HG02759 (cell line): ENCODE measurements around the gene TAOK2.
"Not testable (repeated sequence)": the region's sequence is repeated elsewhere in the genome, so short reads cannot be mapped to it uniquely, and the experiment has no call there.

ENCODE experiments used
- ATAC-seq: cut with Tn5 transposase; IDR thresholded peaks from one replicate; pipeline ENCODE4 v1.9.1; 2021; ENCODE audit warnings: mild to moderate bottlenecking, moderate library complexity; ENCODE audit not compliant: unreplicated experiment

TAOK2 gene

DNA sequence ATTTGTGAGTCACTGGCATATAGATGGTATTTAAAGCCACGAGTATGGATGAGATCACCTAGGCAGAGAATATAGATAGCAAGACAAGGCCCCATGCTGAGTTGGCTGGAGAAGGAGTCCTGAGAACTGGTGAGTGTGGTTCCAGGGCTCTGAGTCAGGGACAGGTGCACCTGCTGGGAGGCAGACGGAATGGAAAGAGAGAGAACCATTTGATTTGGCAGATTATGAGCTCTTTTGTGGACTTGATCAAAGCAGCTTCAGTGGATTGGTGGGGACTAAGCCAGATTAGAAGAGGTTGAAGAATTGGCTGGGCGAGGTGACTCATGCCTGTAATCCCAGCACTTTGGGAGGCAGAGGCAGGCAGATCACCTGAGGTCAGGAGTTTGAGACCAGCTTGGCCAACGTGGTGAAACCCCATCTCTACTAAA is 45.1 kb downstream of the TAOK2 start:
- ATAC-seq = no peak

DNA sequence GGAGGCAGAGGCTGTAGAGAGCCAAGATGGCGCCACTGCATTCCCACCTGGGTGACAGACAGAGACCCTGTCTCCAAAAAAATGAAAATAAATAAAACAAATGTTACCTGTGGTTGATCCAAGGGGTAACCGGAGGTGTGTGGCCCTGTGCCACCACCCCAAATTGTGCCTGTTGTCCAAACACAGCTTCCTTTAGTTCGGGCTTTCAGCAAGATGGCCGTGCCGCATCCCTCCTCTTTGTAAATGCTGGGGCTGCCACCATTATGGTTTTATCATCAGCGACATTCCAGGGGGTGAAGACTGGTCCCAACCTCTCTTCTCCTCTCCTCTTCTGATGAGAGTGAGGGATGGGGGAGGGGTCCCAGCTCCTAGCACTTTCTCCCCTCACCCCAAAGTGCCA is 49.2 kb downstream of the TAOK2 start, which contains the start of gene C16orf92:
Gene C16orf92 (plus strand): TSS at position 312 of the 400 bp plus-strand sequence. CDS start 143 bp downstream, outside the sequence.
- no peak for ATAC-seq

DNA sequence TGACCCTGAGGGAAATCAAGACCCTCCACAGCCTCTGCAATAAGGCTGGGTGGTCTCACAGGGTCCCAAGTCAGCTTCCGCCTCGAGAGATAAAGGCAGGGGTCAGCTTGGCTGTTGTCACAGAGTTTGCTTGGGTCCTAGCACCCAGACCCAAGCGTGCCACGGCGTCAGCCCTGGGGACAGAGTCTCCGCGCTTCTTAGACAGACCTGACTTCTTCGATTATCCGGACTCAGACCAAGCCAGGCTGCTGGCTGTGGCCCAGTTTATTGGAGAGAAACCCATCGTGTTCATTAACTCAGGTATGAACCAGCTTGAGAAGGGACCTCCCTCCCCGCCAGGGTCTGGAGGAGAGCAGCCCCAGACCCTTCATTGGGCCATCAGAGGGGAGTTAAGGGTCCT is 49.9 kb downstream of the TAOK2 start:
- no peak for ATAC-seq

DNA sequence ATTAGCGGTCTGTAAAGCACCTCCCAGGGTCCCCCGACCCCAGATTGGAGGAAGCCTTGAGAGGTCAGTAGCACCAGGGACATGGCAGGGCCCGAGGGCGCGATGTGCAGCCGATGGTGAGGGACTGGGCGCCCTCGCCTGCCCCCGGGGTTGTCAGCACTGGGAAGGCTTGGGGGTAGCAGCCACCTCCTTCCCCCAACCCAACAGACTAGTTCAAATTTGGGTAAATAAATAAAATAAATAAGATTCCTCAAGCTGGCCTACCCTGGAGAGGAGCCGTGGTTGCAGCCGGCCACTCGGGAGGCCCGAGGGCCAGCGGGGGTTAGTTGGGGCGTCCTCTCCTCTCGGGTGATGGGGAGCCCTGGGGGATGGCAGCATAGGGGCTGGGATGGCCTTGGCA is 50.8 kb downstream of the TAOK2 start:
- no peak for ATAC-seq

DNA sequence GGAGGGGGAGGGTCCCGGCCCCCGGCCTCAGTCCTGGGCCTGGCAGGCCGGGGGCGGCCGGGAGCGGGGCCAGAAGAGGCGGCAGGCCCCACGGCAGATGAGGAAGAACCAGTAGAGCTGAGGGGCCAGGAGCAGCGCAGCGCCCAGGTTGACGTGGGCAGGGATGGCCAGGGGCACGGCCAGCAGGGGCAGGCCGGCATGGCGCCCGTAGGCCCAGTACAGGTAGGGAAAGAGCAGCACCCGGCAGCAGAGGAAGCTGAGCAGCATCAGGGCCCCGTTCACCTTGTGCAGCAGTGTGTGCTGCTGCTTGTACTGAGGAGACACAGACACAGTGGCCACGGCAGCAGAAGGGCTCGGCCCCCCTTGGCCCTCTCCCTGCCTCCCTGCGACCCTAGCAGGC is 51.5 kb downstream of the TAOK2 start:
- ATAC-seq = no peak

DNA sequence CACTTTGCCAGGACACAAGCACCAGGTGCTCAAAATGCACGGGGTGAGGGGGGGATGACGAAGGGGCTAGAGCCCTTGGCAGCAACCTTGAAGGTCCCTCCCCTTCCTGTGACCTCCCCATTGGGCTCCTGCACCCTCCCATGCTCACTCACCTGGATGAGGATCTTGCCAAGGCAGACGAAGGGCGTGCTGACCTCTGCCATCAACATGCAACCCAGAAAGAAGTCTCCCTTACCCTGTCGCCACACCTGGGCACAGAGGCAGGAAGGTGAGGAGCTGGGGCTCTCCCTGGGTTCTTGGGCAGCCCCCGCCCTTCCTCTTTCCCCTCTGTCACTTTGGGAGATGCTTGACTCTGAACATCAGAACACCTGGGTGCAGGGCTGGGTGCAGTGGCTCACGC is 51.9 kb downstream of the TAOK2 start:
- ATAC-seq = no peak

DNA sequence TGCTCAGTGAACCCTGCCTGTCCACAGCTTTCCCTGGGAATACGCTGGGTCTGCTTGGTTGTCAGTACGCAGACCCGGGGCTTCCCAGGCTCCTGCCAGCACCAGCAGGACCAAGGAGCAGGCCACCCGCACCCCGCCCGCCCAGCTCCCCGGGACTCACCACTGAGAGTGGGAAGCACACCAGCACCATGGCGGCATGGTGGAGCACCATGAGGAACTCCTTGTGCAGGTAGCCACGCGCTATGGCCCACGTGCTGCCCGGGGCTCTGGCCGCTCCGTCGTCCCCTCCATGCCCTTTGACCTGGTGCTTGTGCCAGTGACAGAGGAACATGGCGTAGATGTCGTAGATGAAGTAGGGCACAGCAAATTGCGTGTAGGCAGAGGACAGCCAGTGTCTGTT is 52.8 kb downstream of the TAOK2 start:
- ATAC-seq = no peak

DNA sequence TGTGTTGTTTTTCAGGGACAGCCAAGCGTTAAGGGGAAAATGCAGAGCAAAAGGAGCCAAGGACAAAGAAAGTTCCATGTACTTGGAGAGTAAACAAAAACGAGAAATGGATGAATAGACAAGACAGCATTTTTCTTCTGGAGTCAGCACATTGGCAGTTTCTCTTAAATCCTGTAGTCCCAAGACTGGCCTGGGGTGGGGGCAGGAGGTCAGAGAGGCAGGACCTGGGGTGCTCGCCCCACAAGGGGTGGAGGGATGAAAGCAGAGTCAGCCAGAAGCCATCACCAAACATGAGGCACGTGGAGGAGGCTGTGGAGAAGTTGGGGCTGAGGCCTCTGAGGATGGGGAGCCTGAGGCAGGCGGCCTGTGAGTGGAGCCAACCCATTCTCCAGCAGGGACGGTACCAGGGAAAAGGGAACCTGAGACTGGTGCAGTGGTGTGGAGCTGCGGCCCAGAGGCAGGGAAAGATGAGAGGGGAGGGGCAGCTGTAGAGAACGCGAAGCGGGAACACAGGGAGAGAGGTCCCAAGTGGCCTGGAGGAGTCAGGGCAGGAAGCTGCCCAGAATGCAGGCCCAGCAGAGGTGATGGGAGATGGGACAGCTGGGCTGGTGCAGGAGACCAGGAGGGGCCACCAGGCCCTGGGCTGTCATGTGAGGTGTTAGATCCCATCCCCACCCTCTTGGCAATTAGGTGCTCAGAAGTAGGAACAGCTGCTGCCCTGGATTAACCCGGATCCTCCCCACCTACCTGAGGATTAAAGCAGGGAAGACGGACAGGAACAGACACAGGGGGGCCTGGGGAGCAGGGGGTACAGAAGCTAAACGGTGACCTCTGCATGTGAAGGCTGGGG is 54.1 kb downstream of the TAOK2 start:
- no peak for ATAC-seq

DNA sequence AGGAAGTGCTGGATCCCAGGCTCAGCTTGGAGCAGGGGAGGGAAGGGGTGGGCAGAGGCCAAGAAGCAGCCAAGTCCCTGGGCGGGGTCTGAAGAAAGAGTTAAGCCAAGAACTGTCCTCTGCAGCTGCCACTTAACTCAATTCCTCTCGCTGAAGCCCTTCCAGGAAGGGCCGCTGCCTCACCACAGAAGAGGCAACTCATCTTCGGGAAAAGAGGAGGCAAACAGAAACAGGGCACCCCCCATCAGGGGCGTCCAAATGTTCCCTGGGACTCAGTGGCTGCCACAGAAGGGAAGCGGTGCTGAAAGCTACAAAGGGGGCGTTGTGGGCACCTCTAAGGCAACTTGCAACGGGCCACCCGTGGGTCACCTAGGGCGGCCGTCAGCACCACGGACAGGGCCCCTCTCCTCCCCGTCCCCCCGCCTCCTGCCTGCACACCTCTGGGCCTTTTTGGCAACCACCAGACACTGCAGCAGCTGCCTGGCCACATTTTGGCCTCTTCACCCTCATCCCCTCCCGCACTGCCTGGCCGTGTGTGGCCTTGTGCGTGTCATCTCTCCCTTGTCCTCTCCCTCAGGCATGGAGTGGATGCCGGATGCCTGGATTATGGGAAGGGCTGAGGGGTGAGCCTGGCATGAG is 54.9 kb downstream of the TAOK2 start:
- ATAC-seq = no peak

DNA sequence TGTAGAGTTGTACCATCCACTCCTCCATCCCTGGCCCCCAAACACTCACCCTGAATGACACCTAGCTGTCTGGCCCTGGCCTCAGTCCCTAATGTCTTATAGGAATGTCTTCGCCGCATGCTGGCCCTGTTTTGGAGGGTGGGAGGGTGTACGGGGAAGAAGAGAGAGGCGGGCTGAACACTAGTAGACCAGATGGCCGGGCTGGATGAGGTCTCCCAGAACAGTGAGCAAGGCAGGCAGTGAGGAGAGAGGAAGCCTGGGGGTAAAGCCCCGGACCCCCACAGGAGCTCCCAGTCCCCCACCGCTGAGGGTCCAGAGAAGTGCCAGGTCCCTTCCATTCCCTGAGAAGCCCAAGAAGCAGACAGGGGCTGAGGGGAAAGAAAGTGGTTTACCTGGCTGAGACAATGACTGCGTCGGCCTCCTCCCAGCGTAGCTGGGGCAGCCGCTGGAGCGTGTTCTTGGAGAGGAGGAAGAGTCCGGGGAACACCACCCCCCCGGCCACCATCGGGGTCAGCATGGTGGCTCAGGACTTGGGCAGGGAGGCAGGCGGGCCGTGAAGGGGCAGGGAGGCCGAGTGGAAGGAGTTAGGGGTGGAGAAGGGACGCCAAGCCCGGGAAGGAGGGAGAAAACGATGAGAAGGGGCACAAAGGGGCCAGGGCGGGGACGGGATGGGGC is 56.5 kb downstream of the TAOK2 start:
- ATAC-seq = no peak

DNA sequence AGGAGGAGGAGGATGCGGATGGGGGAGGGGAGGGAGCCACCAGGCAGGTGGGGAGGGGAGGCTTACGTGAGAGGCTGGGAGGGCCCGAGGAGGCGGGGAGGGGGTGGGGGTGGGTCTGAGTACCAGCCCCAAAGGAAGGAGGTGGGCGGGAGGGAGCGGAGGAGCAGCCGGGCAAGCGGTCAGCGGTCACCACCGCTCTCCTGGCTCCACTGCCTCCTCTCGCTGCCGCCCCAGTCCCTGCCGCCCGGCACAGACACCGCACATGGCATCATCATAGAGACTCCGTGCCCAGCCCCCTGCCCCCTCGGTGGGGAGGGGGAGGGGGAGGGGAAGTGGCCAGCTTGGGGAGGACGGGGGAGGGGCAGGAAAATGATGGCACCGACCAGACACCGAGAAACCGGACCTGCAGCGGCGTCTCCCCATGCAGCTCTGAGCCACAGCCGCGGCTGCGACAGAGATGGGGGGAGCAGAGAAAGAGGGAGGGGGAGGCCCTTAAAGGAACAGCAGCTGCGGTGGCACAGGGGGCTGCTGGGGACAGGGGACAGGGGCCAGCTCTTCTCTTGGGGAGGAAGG is 57.3 kb downstream of the TAOK2 start, which contains the start of gene TLCD3B:
Gene TLCD3B (minus strand): TSS at position 431 of the 573 bp plus-strand sequence. CDS start 744 bp downstream, outside the sequence.
- ATAC-seq = no peak

DNA sequence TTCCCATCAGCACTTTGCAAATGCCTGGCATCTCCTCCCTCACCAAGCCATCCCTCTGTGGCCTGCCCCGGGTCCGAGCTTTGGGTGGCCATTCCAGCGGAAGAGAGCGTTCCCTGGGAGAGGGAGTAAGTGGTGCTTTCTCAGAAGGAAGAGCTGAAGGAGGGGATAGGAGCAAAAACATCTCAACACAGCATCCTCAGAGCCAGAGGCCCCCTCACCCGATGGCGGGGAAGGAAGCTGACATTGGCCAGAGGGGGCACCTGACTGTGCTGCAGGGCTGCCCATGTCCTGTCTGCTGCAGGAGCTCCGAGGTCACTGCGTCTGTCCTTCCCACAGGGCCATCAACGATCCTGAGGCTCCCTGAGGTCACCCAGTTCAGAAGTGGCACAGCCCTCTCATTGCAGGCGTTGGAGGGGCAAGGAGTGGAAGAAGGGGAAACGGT is 57.8 kb downstream of the TAOK2 start:
- ATAC-seq = no peak

DNA sequence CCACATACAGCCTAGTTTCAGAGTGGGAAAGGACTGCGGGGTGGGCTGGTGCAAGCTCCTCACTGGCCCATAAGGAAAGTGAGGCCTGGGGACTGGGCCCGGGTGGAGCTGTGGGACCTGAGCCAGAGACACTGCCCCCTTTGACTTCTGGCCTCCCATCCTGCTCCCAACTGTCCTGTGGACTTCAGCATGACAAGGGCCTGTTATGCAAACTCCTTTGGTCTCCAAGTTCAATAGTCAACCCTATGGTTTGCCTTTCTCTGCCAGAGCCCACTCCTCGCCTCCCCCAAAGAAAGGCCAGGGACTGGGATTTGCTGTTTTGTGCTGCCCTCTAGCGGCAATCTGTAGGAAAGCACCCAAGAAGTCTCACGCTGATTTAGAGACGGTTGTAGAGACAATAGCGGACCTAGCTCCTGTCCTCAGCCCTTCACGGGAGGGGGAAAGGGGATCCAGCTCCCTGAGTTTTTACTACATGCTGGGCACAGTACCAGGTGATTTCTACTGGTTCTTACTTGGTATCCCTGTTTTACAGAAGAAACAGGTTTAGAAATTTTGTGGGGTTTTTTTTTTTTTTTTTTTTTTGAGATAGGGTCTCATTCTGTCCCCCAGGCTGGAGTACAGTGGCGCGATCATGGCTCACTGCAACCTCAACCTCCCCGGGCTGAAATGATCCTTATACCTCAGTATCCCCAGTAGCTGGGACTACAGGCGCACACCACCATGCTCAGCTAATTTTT is 58.6 kb downstream of the TAOK2 start:
- ATAC-seq = no peak

DNA sequence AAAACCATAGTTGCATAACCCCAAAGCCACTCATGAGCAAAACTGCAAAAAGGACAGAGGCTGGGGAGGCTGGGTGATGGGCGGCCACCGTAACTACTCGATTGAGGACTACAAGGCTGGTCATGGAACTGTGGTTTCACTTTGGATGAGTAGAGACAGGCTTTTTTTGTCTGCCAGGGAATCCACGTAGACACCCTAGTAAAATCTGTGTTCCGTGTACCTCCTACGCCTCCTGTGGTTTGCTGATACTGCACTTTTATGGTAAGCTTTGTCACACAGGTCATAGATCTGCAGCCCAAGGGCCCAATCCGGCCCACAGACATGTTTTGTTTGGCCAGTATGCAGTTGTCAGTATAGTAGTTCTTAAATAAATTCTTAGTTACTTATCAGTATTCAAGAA is 59.6 kb downstream of the TAOK2 start:
- no peak for ATAC-seq

DNA sequence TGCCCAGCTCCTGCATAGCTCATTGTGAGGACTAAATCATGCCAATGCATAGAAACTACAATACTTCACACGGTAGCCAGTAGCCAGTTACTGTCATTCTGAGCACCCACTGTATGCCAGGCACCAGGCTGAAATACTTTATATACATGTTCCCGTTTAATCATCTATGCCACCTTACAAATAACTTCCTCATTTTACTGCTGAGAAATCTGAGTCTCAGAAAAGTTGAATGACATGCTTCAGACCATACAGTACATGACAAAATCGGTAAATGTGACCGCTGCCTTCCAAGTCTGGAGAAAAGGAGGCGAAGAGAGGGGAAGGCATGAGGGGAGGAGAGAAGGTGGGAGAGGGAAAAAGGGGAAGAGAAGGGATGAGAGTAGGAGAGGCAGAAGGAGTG is 66.6 kb downstream of the TAOK2 start:
- ATAC-seq = no peak

DNA sequence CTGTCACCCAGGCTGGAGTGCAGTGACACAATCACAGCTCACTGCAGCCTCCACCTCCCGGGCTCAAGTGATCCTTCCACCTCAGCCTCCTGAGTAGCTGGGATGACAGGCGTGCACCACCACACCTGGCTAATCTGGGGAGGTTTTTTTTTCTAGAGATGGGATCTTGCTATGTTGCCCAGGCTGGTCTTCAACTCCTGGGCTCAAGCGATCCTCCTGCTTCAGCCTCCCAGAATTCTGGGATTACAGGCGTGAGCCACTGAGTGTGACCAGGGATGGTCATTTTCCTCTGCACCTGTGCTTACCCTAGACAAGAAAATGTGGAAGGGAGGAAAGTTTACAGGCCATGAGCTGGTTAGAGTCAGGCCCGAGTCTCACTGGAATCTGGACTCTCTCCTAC is 67.0 kb downstream of the TAOK2 start:
- ATAC-seq = not testable (repeated sequence)

DNA sequence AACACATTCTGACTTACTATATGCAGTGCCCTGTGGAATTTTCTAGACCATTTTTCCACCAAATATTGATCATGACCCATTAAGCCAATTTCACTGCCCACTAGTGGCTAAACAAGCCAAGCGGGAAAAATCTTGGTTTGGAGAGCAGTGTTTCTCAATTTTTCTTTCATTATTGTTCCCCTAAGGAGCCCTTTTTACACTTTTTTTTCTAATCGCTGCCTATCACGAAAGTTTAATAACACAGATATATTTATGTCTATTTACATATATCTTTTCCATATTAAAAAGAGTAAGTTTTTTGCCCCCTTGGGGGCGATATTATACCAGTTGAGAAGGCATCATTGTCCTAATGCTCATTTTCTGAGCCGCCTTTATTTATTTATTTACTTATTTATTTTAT is 68.2 kb downstream of the TAOK2 start:
- no peak for ATAC-seq
